HG03460 (cell line): ENCODE results near the gene CAMTA1.

Experiments
- ATAC-seq: cut with Tn5 transposase; IDR thresholded peaks from one replicate; pipeline ENCODE4 v1.9.1; 2021; ENCODE audit not compliant: unreplicated experiment

The CAMTA1 gene

DNA sequence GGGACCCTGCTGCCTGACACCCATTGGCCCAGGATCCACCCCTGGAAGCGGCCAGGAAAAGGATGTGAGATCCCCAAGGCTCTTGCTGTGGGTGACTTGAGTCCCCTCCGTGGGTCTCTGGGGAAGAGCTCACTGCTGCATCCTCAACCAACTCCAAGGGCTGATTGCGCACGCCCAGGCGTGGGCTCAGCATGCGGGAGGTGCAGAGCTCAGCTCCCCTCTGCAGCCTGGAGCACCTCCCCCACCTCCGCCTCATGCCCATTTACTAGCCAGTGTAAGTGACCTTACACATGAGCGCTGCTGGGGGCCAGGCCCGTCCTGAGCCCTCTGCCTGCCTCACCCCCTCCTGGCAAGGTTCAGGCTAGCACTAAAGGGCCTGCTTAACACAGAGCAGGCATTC is 847.4 kb downstream of the CAMTA1 start:
- no peak for ATAC-seq

DNA sequence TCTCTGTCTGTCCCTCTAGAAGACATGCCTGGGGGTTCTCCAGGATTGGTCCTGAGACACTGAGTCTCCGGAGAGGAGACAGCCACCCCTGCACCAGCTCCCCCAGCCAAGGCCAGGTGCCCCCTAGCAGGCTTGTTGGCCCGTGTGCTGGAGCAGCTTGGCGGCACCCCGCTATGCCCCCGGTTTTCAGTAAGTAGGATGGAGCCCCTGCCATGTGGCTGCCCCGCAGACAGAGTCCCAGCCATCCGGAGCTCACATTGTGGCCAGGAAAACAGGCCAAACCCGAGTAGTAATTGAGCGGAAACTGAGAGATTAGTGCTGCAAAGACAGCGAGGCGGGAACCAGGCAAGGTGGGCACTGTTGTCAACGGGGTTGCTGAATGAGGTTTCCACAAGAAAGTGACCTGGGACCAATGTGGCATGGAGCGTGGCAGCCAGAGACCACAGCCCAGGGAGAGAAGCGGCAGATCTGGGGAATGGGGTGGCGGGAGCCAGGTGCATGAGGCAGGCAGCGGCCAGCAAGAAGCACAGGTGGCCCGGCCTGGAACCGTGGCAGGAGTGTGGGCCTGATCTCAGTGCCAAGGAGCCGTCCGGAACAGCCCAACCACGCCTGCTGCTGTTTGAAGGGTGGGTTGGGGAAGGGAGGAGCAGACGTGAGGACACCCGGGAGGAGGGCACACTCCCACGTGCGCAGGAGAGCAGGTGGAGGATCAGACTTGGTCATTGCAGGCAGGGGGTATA is 848.4 kb downstream of the CAMTA1 start:
- no peak for ATAC-seq

DNA sequence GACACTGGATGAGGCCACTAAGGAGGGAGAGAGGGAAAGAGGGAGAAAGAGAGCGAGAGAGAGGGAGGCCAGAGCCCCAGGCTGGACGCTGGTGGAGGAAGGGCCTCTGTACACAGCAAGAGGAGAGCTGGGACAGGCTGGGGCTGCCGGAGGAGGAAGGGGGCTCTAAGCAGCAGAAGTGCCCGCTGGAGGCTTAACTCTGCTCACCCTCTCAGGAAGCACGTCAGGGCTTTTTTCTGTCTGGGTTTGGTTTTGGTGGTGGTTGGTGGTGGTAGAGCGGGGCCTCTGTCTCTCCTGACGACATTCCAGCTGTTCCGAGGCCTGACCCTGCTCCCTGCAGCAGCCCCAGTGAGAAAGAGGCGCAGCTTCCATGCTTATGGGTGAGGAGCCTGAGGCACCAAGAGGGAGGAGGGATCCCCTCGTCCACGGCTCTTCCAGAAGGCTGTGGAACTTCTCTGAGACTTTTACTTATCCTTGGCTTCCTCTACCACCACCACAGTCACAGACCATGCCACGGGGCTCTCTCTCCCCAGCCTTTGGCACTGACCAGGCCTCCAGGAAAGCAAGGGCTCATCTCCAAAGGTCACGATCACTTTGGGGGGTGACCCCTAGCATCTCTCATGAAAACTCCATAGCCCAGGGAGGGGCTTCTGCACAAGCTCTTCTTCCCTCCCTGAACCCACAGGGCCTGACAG is 849.4 kb downstream of the CAMTA1 start:
- ATAC-seq = no peak

DNA sequence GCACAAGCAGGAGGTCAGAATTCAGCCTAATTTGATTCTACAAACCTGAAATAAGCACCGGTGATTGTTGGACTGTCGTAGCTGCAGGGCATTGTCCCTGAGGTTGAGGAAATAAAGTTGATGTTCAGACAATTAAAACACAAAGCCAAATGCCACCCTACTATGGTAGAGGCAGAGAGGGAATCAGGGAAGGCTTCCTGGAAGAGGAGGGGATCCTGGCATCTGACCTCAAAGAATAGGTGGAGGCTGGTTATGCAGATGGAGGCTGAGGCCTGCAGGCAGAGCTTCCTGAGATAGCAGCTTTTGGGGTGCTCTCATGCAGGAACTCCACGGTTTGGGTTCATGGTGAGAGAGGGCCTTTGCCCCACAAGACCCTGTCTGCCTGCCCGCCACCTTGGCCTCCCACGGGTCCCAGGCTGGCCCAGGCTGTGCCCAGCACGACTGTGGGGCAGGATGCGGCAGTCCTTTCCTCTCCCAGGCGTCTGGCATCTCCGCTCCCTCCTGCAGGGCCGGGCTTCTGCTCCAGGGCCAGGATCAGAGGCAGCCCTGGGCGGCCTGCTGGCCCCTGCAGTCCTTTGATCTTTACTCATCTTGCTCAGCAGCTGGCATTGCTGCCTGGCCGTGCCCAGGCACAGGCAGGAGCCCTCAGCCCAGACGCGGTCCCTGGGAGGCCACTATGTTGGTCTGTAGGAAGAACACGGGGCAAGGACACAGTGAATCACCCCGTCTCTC is 851.7 kb downstream of the CAMTA1 start:
- no peak for ATAC-seq

DNA sequence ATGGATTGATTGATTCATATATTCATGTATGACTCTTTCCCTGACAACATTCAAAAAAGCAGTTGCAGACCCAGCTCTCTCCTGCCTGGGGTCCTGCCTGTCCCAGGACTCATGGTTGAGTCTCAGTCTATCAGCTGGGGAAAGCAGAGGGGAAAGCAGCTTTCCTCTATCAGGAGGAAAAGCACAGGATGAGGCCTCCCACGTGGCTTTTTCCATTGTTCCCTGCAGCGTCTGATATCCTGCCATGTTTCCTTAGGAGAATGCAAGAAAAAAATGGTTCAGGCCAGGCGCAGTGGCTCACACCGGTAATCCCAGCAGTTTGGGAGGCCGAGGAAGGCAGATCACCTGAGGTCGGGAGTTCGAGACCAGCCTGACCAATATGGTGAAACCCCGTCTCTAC is 852.8 kb downstream of the CAMTA1 start:
- no peak for ATAC-seq

DNA sequence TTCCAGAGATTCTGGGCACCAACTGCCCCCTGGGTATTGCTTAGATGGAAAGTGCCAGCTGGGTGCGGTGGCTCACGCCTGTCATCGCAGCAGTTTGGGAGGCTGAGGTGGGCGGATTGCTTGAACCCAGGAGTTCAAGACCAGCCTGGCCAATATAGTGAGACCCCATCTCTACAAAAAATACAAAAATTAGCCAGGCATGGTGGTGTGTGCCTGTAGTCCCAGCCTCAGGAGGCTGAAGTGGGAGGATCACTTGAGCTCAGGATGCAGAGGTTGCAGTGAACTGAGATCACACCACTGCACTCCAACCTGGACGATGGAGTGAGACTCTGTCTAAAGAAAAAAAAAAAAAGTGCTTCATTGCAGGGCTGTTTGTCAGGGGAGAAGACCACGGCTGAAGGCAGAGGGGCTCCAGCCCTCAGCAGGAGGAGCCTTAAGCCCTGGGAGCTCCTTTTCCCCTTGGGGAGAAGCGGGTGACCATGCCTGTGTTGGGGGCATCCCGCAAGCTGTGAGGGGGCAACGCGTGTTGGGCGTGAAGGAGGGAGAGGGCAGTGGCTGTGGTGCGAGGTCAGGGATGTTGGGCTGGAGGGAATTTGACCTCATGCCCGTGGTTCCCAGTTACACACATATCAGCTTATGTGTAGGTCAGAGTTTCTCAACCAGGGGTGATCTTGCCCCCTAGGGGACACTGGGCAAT is 854.3 kb downstream of the CAMTA1 start:
- no peak for ATAC-seq

DNA sequence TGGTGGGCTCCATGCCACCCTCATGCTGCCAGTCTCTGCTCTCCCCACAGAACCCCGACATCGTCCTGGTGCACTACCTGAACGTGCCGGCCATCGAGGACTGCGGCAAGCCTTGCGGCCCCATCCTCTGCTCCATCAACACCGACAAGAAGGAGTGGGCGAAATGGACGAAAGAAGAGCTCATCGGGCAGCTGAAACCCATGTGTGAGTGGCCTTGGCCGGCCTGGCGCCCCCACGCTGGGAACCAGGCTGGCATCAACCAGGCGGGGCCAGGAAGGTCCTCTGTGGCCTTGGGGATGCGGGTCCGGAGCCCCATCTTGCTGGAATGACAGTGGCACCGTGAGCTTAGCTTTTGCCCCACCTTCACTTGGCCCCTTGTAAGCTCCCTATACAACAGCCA is 855.1 kb downstream of the CAMTA1 start:
- ATAC-seq = no peak

DNA sequence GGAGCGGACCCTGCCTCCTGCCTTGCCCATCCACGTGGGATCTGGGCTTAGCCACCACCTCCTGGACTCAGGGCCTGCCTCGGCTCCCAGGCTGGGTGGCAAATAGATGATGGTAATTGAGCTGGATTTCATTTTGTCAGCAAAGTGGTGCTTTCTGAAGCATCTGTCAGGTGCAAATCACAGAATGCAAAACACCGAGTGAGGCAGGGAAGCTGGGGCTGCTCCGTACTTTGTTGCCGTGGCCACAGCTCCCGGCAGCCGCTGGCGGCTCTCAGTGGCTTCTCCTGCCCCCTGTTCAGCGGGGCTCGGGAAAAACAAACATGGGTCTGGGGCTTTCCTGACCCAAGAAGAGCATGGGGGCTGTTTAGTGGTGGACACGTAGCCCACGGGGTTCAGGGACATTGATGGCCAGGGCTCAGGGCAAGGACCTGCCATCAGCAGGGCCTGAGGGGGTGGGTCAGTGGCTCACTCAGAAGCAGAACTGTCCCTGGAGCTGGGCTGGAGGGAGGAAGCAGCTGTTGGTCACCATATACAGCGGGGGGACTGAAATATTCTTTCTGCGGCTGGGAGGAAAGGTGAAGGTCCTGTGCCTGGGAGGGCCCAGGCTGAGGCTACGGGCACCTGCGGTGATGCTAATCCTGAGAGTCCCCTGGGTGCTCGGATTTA is 855.8 kb downstream of the CAMTA1 start:
- ATAC-seq = no peak

DNA sequence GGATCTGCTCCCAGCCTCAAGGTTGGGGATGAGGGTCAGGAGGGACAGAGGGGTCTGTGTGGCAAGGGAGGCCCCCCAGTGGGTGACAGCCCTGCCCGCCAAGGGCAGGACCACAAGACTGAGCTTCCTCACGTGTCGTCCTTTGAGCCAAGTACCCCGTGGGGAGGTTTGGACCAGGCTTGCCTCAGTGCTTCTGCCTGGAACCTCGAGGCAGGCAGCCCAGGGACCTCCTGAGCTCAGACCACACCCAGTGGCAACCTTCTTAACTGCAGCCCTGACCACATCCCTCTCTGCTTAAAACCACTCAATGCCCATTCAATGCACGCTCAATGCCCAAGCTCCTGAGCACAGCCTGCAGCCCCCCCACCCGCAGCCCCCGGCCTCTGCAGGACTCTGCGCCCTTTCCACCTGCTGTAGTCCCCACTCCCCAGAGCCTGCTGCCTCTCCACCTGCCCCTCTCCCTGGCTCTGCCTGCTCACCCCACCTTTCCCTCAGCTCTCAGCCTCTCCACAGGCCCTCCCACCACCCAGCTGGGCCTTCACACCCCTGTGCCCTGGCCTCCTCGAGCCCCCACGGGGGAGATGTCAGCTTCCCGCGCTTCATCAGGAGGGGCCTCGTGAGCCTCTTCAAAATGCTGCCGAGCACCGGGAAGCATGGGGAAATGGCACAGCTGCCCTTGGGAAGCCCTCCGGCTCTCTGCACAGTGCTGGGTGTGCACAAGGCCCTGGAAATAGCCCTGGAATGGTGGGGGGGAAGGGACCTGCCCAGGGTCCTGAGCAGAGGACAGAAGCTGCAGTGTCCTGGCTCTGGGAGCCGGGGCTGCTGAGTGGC is 856.5 kb downstream of the CAMTA1 start:
- ATAC-seq = no peak

GRCh38 chr1:7642418-7642704 is 857.1 kb downstream of the CAMTA1 start:
- ATAC-seq = no peak

GRCh38 chr1:7642781-7643529 is 857.7 kb downstream of the CAMTA1 start:
- ATAC-seq = no peak

DNA sequence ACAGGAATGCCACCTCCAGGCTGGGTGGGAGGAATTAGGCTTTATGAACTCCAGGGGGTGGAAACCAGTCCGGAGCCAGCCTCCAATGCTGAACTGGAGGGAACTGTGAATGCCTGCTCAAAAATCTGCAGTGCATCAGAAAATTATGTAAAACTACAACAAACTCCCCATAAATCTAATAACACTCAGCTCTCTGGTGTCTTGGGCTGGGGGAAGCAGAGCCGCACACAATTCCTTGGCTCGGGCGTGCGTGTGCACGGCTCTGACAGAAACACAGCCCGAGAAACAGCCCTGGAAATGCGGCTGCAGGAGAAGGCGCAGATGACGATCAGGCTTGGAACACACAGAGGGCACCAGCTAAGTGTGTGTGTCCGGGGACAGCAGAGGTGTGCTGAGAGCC is 858.3 kb downstream of the CAMTA1 start:
- ATAC-seq = no peak

DNA sequence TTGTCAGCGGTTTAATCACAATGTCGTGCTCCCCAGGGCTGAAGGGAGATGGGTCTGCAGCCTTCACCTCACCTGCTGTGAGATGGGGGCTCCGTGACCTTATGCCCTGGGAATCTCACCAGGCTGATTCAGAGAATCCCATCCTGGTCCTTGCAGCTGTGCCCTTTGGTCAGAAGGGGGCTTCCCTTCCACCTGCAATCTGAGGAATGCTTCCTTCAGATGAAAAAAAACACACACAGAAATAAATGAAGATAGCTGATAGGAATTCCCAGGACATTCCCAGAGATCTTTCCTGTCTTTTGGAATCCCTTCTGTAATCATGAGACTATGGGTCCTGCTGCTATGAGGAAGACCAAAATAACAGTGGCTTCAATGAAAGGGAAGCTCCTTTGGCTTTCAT is 858.8 kb downstream of the CAMTA1 start:
- no peak for ATAC-seq

- no peak for ATAC-seq
Observed at GRCh38 chr1:7644961-7645750, 859.9 kb downstream of the CAMTA1 start.

DNA sequence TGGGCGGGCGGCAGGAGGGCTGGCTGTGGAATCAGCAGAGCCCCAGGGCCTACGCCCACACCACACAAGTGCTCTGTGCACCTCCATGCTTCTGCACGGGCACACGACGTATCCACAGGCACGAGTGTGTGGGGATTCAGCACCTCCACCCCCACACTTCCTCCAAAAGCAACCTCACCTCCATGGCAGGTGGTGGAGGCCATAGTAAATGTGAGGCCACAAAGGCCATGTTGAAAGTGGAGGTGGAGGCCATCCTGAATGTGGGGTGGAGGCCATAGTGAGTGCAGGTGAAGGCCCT is 860.4 kb downstream of the CAMTA1 start:
- no peak for ATAC-seq

DNA sequence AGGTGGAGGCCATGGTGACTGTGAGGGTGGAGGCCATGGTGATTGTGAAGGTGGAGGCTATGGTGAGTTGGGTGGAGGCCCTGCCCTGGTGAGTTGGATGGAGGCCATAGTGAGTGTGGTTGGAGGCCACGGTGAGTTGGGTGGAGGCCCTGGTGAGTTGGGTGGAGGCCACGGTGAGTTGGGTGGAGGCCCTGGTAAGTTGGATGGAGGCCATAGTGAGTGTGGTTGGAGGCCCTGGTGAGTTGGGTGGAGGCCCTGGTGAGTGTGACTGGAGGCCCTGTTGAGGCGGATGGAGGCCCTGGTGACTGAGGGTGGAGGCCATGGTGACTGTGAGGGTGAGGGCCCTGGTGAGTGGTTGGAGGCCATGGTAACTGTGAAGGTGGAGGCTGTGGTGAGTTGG is 860.9 kb downstream of the CAMTA1 start:
- ATAC-seq = no peak

DNA sequence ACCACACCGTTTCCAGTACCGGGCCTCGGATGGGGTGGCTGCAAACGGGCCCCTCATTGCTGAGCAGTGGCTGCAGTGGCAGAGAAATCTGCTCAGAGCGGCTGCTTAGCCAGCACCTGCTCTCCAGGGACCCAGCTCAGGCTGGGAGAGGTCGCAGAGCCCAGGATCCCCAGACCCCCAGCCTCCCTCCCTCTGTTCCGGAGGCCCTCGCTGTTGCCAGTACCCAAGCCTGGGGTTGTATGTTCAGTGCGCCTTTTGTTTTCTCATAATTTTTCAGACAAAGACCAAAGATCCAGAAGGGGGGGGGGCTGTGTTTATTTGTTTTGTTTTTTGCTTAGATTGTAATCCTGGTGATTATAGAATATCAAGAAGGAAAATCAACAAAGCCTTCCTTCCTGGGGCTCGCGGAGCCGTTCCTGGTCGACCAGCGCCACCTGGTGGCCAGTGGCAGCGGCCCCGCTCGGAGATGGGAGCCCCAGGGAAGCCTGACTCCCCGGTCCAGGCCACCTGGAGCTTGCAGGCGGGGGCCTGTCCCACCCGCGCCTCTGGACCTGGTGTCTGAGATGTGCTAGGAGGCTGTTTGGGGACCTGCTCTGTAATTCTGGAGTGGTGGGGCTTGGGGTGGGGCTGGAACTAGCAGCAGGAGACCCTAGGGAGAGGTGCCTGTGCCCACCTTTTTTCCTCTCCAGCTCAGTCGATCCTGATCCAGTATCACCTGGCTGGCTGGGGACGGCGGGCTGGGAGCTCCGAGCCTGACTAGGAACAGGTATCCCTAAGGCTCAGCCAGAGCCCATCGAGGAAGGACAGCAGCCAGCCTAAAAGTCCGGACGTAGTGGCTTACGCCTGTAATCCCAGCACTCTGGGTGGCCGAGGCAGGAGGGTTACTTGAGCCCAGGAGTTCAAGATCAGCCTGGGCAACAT is 862.0 kb downstream of the CAMTA1 start:
- no peak for ATAC-seq
